Skeletal muscle cell (primary cell): Measurements from ENCODE around the gene ADAMTS15.
"Not testable (repeated sequence)": the region's sequence is repeated elsewhere in the genome, so short reads cannot be mapped to it uniquely, and the experiment has no call there.

Source experiments
- DNase-seq: peaks from one replicate; pipeline ENCODE4 v3.0.0-alpha.2; 2010; ENCODE audit warnings: low read depth
- H3K4me3 ChIP-seq: 2 replicates; pipeline ENCODE4 v1.5.1; 2011; ENCODE audit warnings: low read depth, mild to moderate bottlenecking, control low read depth, low read length, moderate library complexity

Gene ADAMTS15

DNA sequence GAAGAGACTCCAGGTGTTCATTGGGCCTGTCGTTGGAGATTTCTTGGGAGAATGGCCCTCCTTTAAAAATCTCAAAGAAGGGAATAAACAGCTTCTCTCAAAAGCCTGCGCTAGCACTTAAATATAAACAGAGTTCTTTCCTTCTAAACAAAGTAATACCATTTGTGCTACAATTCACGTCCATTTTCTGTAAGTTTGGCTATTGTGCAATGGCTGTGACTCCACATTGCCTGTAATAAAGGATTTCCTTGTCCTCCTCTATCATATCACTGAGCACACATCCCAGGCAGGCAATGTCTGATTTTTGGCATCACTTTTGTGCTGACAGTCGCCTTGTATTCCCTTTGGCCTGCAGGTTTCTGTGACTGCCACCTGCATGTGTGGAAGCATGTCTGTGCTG is 15.1 kb upstream of the ADAMTS15 start:
- no peak for DNase-seq
- H3K4me3 ChIP-seq, result no peak overlapping the region

DNA sequence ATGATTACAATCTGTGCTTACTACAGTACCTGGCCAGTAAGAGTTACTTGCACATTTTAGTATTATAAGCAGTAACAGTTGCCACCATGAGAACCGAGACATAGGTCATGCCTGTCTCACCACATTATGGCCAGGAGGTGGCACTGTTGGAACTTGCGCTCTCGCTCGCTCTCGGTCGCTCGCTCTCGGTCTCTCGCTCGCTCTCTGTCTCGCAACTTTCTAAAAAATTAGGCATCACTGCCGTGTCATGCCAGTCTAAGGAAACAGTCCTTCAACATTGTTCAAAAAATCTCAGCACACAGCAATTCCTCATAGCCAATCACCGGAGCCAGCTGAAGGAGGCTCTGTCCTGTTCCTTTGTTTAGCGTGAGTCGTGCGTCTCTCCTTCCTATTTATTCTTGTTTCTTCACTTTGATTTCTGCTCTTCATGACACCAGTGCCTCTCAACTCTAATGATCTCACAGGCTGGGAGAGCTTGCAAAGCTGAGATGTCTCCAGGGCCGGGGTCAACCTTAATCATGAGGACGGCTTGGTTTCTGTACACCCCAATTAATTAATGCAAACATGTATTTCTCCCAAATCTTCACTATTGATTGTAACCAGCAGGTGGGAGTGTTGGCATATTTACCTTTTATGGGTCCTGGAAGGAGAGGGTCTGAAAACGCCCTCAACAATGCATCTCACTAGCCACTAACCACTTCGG is 13.8 kb upstream of the ADAMTS15 start:
- no peak for DNase-seq
- H3K4me3 ChIP-seq, result peak overlapping the region; percentile 73

DNA sequence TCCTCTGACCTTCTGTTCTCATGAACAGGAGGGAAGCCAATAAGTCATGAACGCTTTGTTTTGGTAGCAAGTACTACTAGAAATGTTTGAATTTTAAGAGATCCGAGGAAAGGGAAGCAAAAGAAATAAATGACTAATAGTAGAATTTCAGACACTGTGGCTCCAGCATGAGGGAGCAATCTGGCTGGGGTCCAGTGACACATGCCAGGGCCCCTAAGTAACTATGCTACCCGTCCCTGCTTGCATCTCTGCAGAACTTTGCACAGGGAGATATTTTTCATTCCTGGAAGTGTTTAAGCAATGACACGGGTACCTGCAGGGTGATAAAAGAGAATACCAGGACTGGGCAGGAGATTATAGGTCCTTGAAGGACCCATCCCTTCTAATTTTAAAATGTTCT is 12.8 kb upstream of the ADAMTS15 start:
- H3K4me3 ChIP-seq, result no peak overlapping the region
- DNase-seq, result no peak

DNA sequence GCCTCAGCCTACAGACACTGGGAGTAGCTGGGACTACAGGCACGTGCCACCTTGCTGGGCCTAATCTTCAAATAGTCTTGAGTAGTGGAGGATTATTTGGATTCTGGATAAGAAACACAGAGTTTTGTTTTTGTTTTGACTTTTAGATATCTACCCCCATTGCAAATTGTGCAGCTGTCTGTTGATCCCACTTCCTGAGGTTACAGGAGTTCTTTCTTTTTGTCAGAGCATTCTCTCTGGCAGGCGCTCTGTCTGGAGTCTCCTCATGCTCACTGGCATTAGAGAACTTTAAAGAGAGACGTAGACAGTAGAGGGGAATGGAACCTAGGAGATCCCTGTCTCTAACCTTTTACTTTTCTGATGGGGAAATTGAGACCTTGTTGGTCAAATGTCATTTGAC is 12.3 kb upstream of the ADAMTS15 start:
- no peak for DNase-seq

DNA sequence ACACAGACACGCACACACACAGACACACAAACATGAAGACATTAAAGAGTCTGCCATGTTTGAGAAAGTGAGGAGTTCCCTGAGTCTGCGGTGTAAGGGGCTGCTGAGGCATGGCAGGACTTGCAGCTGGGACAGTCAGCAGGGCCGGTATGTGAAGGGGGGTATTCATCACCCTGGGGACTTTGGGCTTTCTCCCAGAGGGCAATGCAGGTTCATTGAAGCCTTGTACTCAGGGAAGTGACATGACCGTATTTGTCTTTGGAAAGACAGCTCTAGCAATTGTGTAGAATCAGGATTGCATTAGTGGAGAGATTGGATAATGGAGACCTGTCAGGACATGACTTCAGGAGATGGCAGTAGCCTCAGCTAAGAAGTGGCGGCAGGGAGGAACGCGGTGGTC is 10.6 kb upstream of the ADAMTS15 start:
- DNase-seq, result no peak

More for the DNA sequence above, 12.3 kb upstream of the ADAMTS15 start:
- no peak overlapping the region for H3K4me3 ChIP-seq

DNA sequence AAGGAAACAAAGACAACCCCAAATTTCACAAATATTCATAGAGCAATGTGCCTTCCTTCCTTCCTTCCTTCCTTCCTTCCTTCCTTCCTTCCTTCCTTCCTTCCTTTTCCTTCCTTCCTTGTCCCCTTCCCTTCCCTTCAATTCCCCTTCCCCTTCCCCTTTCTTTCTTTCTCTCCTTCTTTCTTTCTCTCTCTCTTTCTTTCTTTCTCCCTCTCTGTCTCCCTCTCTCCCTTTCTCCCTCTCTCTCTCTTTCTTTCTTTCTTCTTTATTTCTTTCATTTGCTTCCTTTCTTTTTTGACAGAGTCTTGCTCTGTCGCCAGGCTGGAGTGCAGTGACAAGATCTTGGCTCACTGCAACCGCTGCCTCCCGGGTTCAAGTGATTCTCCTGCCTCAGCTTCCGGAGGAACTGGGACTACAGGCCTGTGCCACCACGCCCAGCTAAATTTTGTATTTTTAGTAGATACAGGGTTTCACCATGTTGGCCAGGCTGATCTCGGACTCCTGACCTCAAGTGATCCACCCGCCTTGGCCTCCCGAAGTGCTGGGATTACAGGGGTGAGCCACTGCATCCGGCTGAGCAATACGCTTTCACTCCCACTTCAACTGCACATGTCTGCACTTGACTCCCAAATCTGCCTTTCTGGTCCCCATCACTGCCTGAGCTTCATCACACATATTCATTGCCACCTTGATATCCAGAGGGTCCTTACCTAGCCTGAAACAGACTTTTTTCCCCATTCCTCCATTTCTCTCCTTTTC is 9.9 kb upstream of the ADAMTS15 start:
- DNase-seq, H3K4me3 ChIP-seq: not testable (repeated sequence)

More for the DNA sequence above, 10.6 kb upstream of the ADAMTS15 start:
- H3K4me3 ChIP-seq, result no peak overlapping the region

DNA sequence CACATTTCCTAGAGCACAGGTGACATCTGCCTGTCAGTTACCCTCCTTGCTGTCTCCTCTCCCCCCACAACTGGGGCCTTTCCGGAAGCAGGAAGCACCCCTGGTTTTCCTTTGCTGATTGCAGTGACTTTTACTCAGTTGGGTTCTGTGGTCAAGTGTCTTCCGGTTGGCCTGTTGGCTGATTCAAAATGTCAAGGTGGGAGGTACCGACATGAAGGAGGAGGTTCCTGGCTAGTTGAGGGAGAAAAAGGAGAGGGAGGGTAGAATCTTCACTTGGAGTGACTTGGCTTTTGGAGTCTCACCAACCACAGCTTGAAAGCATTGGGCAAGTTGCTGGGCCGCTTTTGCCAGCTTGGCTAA is 9.3 kb upstream of the ADAMTS15 start:
- no peak for DNase-seq

DNA sequence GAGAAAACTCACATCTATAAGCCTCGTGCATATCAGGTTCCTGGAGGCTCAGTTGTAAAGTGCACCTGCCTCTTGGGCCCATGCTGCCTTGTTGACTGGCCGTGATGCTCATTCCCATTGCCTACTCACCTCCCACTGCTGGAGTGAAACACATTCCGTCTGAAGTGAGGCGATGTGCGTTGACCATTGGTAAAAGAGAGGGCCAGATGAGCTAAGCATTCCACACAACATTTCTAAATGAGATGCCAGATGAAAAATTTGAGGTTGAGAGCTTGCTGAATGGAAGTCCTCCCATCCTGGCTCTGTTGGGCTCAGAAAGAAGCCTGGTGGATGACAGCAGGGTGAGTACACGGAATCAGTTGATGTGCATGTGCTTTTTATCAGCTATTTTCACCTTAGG is 8.6 kb upstream of the ADAMTS15 start:
- DNase-seq, result no peak

More for the DNA sequence above, 9.3 kb upstream of the ADAMTS15 start:
- no peak overlapping the region for H3K4me3 ChIP-seq

DNA sequence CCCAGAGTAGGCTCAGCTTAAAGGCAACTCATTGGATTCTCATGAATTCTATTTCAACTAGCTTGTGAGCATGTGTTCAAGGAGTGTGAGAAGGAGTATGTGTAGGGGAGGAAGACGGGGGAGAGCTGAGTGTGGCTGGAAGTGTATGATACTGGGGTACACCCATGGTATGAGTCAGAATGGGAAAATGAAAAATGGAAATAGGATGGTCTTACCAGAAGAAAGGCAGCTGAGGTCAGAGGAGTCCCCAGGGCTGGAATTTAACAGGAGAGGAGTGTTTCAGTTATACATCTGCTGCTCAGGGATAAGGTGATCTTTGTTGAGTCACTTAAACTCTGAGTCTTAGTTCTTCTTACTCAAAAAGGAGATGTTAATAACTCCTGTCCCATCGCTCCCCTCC is 6.7 kb upstream of the ADAMTS15 start:
- DNase-seq, result no peak

More for the DNA sequence above, 8.6 kb upstream of the ADAMTS15 start:
- no peak overlapping the region for H3K4me3 ChIP-seq

DNA sequence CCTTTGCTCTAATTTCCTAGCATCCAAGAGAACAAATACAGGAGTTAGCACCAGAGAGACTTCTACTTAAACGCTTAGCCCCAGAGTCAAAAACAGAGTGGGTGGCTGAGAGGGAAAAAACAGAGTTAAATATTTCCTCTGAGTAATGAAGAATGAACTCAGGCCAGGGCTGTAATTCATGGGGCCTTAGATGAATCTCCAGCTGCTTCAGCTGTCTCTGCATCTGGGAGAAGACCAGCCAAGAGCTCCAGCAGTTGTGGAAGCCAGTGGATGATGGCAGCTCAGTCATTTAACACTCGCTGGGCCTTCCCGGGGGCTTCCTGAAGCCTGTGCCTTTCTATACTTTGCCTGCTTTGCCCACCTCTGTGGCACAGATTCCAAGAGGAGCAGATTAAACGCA is 5.7 kb upstream of the ADAMTS15 start:
- H3K4me3 ChIP-seq, result no peak overlapping the region
- DNase-seq, result no peak

More for the DNA sequence above, 6.7 kb upstream of the ADAMTS15 start:
- H3K4me3 ChIP-seq, result no peak overlapping the region

DNA sequence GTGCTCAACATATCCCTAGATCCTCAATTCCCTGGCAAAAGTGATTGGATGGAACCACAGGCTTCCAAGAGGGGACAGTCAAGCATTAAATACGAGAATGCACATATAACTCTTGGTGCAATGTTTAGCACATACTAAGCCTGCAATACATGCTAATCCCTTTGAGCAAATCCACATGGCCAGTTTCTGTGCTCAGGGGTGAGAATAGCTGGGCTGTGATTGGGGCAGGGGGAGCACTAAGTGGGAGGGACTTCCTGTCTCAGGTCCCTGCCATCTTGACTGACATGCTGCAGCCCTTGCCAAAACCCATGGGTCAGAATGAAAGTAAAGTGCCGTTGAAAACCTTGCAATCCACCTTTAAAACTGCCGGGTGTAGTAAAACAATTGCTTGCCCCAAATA is 2.7 kb upstream of the ADAMTS15 start:
- DNase-seq, result no peak
- no peak overlapping the region for H3K4me3 ChIP-seq

DNA sequence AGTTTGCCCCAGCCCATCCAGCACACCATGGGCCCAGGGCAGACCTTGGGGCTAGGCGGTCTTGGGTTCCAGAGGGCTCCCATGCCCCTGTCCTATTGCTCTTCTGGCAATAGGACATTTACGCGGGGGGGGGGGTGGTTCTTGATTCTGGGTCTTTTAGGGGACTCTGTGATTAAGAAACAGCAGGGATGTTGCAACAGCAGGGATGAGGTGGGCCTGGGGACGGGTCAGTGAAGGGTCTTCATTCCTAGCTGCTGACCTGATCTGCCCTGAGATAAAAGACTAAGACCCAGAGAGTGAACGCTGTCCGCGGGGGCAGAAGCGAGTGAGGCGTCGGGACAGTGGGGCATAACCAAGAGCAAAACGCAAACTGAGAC is 418 bp upstream of the ADAMTS15 start:
- peak overlapping the region; percentile 56 for H3K4me3 ChIP-seq

DNA sequence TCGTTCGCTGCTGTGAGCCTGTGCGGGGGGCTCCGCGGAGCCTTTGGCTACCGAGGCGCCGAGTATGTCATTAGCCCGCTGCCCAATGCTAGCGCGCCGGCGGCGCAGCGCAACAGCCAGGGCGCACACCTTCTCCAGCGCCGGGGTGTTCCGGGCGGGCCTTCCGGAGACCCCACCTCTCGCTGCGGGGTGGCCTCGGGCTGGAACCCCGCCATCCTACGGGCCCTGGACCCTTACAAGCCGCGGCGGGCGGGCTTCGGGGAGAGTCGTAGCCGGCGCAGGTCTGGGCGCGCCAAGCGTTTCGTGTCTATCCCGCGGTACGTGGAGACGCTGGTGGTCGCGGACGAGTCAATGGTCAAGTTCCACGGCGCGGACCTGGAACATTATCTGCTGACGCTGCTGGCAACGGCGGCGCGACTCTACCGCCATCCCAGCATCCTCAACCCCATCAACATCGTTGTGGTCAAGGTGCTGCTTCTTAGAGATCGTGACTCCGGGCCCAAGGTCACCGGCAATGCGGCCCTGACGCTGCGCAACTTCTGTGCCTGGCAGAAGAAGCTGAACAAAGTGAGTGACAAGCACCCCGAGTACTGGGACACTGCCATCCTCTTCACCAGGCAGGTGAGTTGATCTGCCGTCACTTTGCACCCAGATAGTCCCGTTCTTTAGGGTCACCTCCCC is 1.0 kb downstream of the ADAMTS15 start:
- peak overlapping the region; percentile 56 for H3K4me3 ChIP-seq
- DNase-seq, result no peak

More for the DNA sequence above, 418 bp upstream of the ADAMTS15 start:
- DNase-seq, result no peak

DNA sequence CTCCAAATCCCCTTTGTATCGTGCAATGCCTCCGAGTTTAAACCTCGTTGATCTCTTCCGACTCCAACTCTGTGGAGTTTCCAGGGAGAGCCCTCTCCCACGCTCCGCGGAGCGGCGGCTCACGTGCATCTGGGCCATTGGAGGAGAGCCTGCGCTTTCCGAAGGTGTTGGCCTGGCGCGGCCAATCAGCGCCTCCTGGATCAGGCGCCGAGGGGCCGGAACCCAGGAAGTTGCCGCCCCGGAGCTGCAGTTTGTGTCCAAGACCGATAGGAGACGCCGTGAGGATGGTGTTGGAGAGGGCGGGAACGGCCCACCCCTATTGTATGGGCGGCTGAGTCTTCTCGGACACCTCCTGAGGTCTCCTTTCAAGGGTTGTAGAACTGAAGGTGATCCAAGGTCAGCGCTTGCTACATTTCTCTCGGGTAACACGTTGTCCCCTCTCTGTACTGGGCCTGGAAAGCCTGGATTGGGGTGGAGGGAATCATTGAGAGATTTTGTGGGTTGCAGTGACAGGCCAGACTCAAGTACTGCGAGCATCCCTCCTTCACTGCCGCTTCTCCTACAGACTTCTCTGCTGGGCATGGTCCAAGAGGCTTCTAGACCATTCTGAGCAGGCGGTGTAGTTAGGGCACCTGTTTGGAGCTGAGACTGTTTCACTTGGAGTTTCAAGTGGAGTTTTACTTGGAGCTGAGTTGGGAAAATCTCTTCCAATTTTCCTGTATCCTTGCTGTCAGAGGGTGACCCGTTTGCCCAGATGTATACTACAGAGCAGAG is 1.7 kb downstream of the ADAMTS15 start:
- DNase-seq, result no peak
- H3K4me3 ChIP-seq, result peak overlapping the region; percentile 56

DNA sequence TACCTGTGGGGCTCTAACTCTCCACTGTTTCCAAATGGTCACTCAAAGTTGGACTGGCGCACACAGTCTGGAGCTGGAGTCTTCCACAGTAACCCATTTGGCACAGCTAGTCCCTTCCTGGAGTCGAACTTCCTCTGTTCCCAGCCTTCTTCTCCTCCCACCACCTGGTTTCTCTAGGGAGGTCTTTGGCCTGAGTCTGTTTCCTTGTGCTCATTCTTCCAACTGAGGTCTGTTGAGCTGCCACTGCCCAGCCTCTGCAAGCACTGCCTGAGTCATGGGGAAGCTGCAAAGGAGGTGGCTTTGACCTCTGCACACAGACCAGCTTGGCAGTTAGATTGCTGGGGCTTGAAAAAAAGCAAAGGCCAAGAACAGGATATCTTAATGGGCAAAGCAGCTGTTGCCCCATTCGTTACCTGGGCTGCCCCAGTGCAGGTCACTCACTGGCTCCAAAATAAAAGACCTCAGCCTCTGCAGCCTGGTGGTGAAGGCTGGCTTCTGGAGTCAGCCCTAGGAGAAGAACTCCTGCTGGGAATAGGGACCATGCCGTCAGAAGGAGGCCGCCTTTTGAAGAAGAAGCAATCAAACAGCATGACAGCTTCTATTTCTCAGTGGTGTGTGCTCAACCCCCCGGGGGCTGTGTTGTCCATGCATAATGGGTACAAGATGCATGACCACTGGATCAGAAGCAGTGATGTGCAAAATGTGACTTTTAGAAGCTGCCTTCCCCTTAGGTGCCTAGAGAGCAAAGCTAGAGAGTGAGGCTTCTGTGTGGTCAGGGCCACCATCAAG is 3.0 kb downstream of the ADAMTS15 start:
- H3K4me3 ChIP-seq, result peak overlapping the region; percentile 56
- DNase-seq, result no peak

DNA sequence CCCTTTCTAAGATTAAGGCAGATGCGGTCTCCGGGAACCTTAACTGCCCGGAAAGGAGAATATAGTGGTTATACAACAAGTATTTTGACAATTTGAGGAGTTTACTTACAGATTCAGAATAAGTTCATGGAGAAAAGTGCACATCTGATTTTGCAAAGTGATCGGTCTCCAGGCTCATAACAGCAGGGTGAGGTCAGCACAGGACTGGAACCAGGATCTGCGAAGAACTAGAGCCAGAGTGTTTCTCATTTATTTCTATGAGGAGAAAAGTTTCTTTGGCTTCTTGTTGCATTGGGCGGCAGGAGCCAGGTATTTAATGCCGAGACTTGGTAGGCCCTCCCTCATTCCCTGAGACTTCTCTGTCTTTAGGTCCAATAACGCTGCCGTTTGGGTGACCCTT is 3.7 kb downstream of the ADAMTS15 start:
- DNase-seq, result no peak
- H3K4me3 ChIP-seq, result peak overlapping the region; percentile 56

DNA sequence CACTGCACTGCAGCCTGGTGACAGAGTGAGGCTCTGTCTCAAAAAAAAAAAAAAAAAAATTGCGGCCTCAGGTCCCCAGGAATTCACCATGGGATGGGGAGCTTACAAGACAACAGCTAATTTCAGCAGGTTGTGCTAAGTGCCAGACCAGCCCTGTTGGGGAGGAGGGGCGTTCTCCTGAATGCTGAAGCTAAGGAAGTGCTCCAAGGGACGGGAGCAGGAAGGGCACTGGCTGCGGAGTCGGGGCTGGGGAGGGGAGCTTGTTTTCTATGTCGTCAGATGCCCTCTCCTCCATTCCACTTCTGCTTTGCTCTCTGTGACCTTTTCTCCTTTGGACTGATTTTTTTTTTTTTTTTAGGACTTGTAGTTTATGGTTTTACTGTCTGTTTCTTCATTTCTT is 4.5 kb downstream of the ADAMTS15 start:
- DNase-seq, result no peak
- no peak overlapping the region for H3K4me3 ChIP-seq

DNA sequence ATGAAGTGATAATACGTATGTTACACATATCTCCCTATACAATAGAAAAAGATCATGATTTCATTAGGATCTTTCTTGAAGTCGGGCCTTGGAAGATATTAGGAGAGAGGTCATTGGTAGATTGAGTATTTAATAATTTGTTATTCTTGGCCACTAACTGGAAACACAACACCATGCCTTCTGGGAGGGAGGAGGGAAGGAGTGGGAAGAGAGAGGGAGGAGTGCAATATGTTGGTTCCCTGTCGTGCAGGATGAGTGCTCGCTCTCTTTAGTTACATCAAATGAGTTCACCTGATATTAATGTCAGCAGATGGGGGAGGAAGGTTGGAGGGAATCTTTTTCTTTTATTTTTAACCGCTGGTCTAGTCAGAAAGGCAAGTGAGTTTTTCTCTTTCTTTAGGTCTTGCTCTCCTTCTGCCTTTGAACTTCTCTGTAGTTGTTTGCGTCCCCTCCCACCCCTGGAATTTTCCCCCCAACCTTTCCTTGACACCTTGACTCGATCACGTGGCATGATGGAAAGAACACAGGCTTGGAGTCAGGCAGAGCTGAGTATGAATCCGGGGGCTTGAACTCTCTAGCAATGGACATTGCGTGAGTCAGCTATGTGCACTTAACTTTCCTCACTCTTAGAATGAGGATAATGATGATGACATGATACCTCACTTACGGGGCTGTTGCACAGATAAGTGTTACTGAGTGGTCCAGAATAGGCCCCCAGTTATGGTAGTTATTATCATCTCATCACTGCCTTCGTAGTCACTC is 6.2 kb downstream of the ADAMTS15 start:
- H3K4me3 ChIP-seq, result no peak overlapping the region
- no peak for DNase-seq
